Common myeloid progenitor, CD34-positive (primary cell): ENCODE data around the gene ANO2.
"Not testable (repeated sequence)": the region's sequence is repeated elsewhere in the genome, so short reads cannot be mapped to it uniquely, and the experiment has no call there.

Experiments used
- CTCF ChIA-PET: fragments of 350-600 bp; sonication (Branson Sonifier 250); formaldehyde crosslinking; loops from one replicate; lab custom pipeline; 2021; ENCODE audit warnings: antibody characterized with exemption; lab: Charles Lee
- POLR2A ChIA-PET: fragments of 350-600 bp; sonication (Branson Sonifier 250); formaldehyde crosslinking; loops from one replicate; lab custom pipeline; 2021; ENCODE audit warnings: antibody characterized with exemption; lab: Charles Lee
- DNase-seq, 3 donors: peaks; one replicate each; pipeline versions ENCODE4 v3.0.0 to v3.0.0-alpha.2; 2013
- H3K27ac ChIP-seq, 2 experiments: 1 replicate in 1 of 2; 2 replicates in 1 of 2; pipeline ENCODE4 v1.7.0; 2013; ENCODE audit warnings: inconsistent platforms in 2 of 2, low read length in 2 of 2, mild to moderate bottlenecking in 2 of 2, low read depth in 1 of 2, moderate library complexity in 1 of 2; ENCODE audit not compliant: severe bottlenecking in 2 of 2, insufficient read depth in 1 of 2, poor library complexity in 1 of 2
- H3K27me3 ChIP-seq, 5 experiments: replicated peaks in 2 of 5; 1 replicate in 3 of 5; 2 replicates in 2 of 5; pipeline versions ENCODE4 v1.6.1 to v1.7.0; 2013; ENCODE audit warnings: low read length in 4 of 5, mild to moderate bottlenecking in 2 of 5, moderate library complexity in 2 of 5, inconsistent platforms in 1 of 5; ENCODE audit not compliant: insufficient read depth in 5 of 5, control insufficient read depth in 4 of 5
- H3K36me3 ChIP-seq, 4 experiments: 1 replicate in 2 of 4; 2 replicates in 2 of 4; pipeline versions ENCODE4 v1.6.1 to v1.7.0; 2013; ENCODE audit warnings: low read length in 3 of 4, control low read depth in 1 of 4, mild to moderate bottlenecking in 1 of 4; ENCODE audit not compliant: control insufficient read depth in 4 of 4, insufficient read depth in 4 of 4
- H3K4me1 ChIP-seq, 4 experiments: 1 replicate in 3 of 4; 2 replicates in 1 of 4; pipeline versions ENCODE4 v1.6.1 to v1.7.1; 2013; ENCODE audit warnings: low read length in 3 of 4, mild to moderate bottlenecking in 3 of 4, control low read depth in 1 of 4, inconsistent platforms in 1 of 4, moderate library complexity in 1 of 4; ENCODE audit not compliant: control insufficient read depth in 4 of 4, insufficient read depth in 4 of 4; ENCODE audit errors: control extremely low read depth in 1 of 4
- H3K4me3 ChIP-seq, 7 experiments: 1 replicate in 4 of 7; 2 replicates in 3 of 7; pipeline versions ENCODE4 v1.5.1 to v1.7.0; 2013; ENCODE audit warnings: mild to moderate bottlenecking in 7 of 7, low read length in 6 of 7, moderate library complexity in 6 of 7, inconsistent platforms in 2 of 7, low read depth in 2 of 7, control low read depth in 1 of 7; ENCODE audit not compliant: insufficient read depth in 4 of 7, control insufficient read depth in 1 of 7; ENCODE audit errors: extremely low read depth in 1 of 7
- H3K9me3 ChIP-seq, 5 experiments: 1 replicate in 4 of 5; 2 replicates in 1 of 5; pipeline versions ENCODE4 v1.6.1 to v1.7.1; 2013; ENCODE audit warnings: low read length in 4 of 5, mild to moderate bottlenecking in 2 of 5, inconsistent platforms in 1 of 5, low read depth in 1 of 5, moderate library complexity in 1 of 5; ENCODE audit not compliant: control insufficient read depth in 4 of 5, insufficient read depth in 2 of 5; ENCODE audit errors: control extremely low read depth in 1 of 5
- WGBS: methylation state at CpG from one replicate; pipeline ENCODE4 v1.1.5; 2013; ENCODE audit not compliant: insufficient coverage; 5-methylcytosine and 5-hydroxymethylcytosine counted together

ANO2 gene

DNA sequence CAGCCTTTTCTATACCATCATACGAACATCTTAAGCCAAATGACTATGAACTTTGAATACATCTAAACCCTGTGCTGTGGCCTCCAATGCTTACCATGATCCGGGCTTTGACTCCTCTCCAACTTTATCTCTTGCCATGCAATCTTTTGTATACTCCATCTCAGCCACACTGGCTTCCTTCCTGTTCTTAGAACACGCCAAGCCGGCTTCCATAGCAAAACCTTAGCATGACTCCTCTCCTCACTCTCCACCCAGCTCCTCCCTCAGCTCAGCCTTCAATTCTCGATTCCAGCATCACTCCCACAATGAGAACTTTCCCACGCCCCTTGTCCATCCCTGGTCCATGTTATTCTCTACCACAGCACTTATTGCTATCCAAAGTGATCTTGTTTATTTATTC, 284.8 kb downstream of the ANO2 start:
- H3K9me3 ChIP-seq: no peaks in the 10 kb centered on the region
- H3K27ac ChIP-seq: no peak overlapping the region
- POLR2A ChIA-PET: no interaction called here
- peak in 1 of 3 donors; percentile 10 for DNase-seq
- peaks cover 0 to 2% (median 0%) of the 10 kb centered on the region in 4 experiments for H3K4me1 ChIP-seq
- no peak overlapping the region for H3K4me3 ChIP-seq
- CTCF ChIA-PET: no interaction called here
- peaks cover 0 to 2% (median 0%) of the 10 kb centered on the region in 5 experiments for H3K27me3 ChIP-seq
- 57% methylated on average over 6 of the region's 6 CpGs for WGBS
- H3K36me3 ChIP-seq: no peaks in the 10 kb centered on the region

GRCh38 chr12:5658339-5658941, 286.6 kb downstream of the ANO2 start:
- POLR2A ChIA-PET, CTCF ChIA-PET: not testable (repeated sequence)

GRCh38 chr12:5656836-5657235, 288.2 kb downstream of the ANO2 start:
- ChIA-PET CTCF (no interaction called here), POLR2A (no interaction called here)
- H3K4me1 ChIP-seq: peaks cover 0 to 2% (median 0%) of the 10 kb centered on the region in 4 experiments
- no peak overlapping the region for H3K27ac ChIP-seq
- DNase-seq: no peak
- WGBS: 78% methylated on average over 4 of the region's 4 CpGs
- peaks cover 0 to 7% (median 0%) of the 10 kb centered on the region in 5 experiments for H3K27me3 ChIP-seq
- peaks cover 0 to 1% (median 0%) of the 10 kb centered on the region in 5 experiments for H3K9me3 ChIP-seq
- no peak overlapping the region for H3K4me3 ChIP-seq
- no peaks in the 10 kb centered on the region for H3K36me3 ChIP-seq

More at GRCh38 chr12:5658339-5658941, 286.6 kb downstream of the ANO2 start:
- not testable (repeated sequence) for H3K27ac ChIP-seq, DNase-seq, H3K4me1 ChIP-seq, H3K4me3 ChIP-seq, H3K9me3 ChIP-seq, H3K27me3 ChIP-seq, H3K36me3 ChIP-seq
- WGBS: 97% methylated on average over 3 of the region's 3 CpGs

GRCh38 chr12:5655120-5655519, 289.9 kb downstream of the ANO2 start:
- ChIA-PET POLR2A (no interaction called here), CTCF (no interaction called here)
- Histone ChIP-seq H3K4me1 (no peaks in the 10 kb centered on the region), H3K27ac (no peak overlapping the region), H3K27me3 (peaks cover 0 to 9% (median 0%) of the 10 kb centered on the region in 5 experiments), H3K36me3 (no peaks in the 10 kb centered on the region), H3K4me3 (no peak overlapping the region), H3K9me3 (peaks cover 0 to 3% (median 0%) of the 10 kb centered on the region in 5 experiments)
- DNase-seq: no peak
- 82% methylated on average over 2 of the region's 3 CpGs for WGBS

GRCh38 chr12:5654019-5654418, 291.0 kb downstream of the ANO2 start:
- Histone ChIP-seq H3K36me3 (no peaks in the 10 kb centered on the region), H3K4me1 (no peaks in the 10 kb centered on the region), H3K27ac (no peak overlapping the region), H3K9me3 (peaks cover 0 to 3% (median 0%) of the 10 kb centered on the region in 5 experiments), H3K27me3 (peaks cover 0 to 9% (median 0%) of the 10 kb centered on the region in 5 experiments), H3K4me3 (no peak overlapping the region)
- ChIA-PET CTCF (no interaction called here), POLR2A (no interaction called here)
- DNase-seq: no peak

DNA sequence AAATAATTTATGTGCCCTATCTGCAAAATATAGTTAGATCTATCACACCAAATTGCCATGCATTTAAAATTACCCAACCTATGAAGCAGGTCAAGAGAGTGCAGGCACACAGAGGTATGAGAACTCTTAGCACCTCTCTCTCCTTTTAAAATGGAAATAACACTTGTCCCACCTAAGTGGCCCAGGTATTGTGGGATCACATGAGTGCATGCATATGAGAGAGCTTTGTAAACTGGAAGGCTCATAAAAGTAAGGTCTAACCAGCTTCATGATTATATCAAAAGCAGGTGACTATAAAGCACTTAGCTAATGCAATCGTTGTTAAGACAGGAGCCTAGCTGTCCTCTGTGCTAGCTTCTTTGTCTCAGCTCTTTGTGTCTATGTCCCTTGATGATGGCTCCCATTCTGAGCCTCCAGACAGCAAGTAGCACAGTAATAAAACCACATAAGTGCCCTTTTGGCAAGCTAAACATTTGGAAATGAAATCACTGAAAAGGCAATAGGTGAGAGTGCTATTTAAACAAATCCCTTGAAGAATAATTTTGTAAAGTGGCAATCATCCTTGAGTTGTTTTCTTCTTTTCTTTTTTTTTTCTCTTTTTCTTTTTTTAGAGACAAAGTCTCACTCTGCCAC, 294.1 kb downstream of the ANO2 start:
- POLR2A ChIA-PET: interaction anchor here (1.0 kb wide), 1 partner anchor 19 kb away, joined by 3 read pairs; no protein-coding TSS in a partner anchor
- WGBS: 100% methylated on average over 1 of the region's 1 CpG

DNA sequence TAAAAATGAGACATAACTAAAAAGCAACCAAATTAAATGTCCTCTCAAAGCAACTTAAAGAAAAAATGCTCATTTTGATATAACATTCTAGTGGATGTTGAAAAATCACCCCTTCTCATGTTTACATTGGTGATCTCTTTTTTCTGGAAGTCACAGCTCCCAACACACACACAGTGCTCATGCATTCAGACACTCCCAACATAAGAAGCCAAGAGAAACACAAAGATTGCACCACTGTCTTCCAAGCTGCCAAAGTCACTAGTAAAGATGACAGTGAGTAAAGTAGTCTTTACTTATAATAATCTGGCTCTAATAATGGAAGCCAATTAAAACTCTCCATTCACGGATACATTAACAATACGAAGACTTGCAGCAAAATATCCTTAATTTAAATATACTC, 294.8 kb downstream of the ANO2 start:
- H3K4me1 ChIP-seq: no peaks in the 10 kb centered on the region
- ChIA-PET CTCF (interaction anchor here (0.6 to 1.9 kb wide), 4 partner anchors 94 to 288 kb away, joined by 3 to 4 read pairs (median 4); no protein-coding TSS in a partner anchor), POLR2A (interaction anchor here (1.0 kb wide), 1 partner anchor 19 kb away, joined by 3 read pairs; no protein-coding TSS in a partner anchor)
- H3K9me3 ChIP-seq: peaks cover 0 to 3% (median 0%) of the 10 kb centered on the region in 5 experiments
- H3K36me3 ChIP-seq: no peaks in the 10 kb centered on the region
- WGBS: no CpG with 5 or more reads among the region's 2 CpGs
- DNase-seq: no peak
- H3K27me3 ChIP-seq: peaks cover 0 to 9% (median 0%) of the 10 kb centered on the region in 5 experiments
- no peak overlapping the region for H3K4me3 ChIP-seq
- H3K27ac ChIP-seq: no peak overlapping the region

More for the DNA sequence above, 294.1 kb downstream of the ANO2 start:
- Histone ChIP-seq H3K27me3 (peaks cover 0 to 9% (median 0%) of the 10 kb centered on the region in 5 experiments), H3K9me3 (peaks cover 0 to 3% (median 0%) of the 10 kb centered on the region in 5 experiments), H3K4me1 (no peaks in the 10 kb centered on the region), H3K36me3 (no peaks in the 10 kb centered on the region), H3K27ac (no peak overlapping the region), H3K4me3 (no peak overlapping the region)
- CTCF ChIA-PET: interaction anchor here (1.7 to 1.9 kb wide), 2 partner anchors 94 to 148 kb away, joined by 4 read pairs; no protein-coding TSS in a partner anchor
- DNase-seq: no peak
